ENCODE measurements around the gene SLC12A3. TPM values are rescaled to one million over a fixed set of nuclear protein-coding genes. Genes with fewer than 3 reads are reported as not detected.

SLC12A3 gene
- polyA plus RNA-seq, 2 of the 4 experiments (the other 2 are of a cell fraction) = 0.08 to 0.09 TPM

- H3K4me3 ChIP-seq = no peak overlapping the region
- WGBS (ENCODE audit: missing lambda C conversion rate) = 93% methylated on average over 2 of the region's 2 CpGs
- FAIRE-seq = no peak
- TF ChIP-seq HDAC2 (IDR thresholded peaks at IDR 0.05) = no peak
- no peak for TF ChIP-seq RARB (CRISPR knock-in tag; IDR thresholded peaks at IDR 0.05)
- no peak for TF ChIP-seq CEBPB (IDR thresholded peaks at IDR 0.05)
- no peak for TF ChIP-seq ZNF302 (CRISPR knock-in tag; IDR thresholded peaks at IDR 0.05)
- TF ChIP-seq FOSL2 (IDR thresholded peaks at IDR 0.05) = no peak
- TF ChIP-seq FOSL2 (CRISPR knock-in tag; IDR thresholded peaks at IDR 0.05) = no peak
- no peak for TF ChIP-seq CTCF (IDR thresholded peaks at IDR 0.05)
- no peak for TF ChIP-seq JUN (IDR thresholded peaks at IDR 0.05)
- no peak for TF ChIP-seq POLR2A (IDR thresholded peaks at IDR 0.05; ENCODE audit: low read length)
- no peak for TF ChIP-seq MAZ (IDR thresholded peaks at IDR 0.05; ENCODE audit: borderline replicate concordance, low read depth, low read length)
- TF ChIP-seq EP300 (IDR thresholded peaks at IDR 0.05) = no peak
- ChIA-PET POLR2A (interaction anchor here (0.7 to 1.5 kb wide), 3 partner anchors 8 to 245 kb away, joined by 3 to 11 read pairs (median 4); partner anchors contain the start of genes HERPUD1 and PSME3IP1), CTCF (interaction anchor here (1.3 to 2.2 kb wide), 3 partner anchors 10 to 148 kb away, joined by 3 to 12 read pairs (median 6); no protein-coding TSS in a partner anchor)
- H3K9me3 ChIP-seq = no peaks in the 10 kb centered on the region
- no peak overlapping the region for H3K27ac ChIP-seq
- DNase-seq (ENCODE audit: low read depth in 1 of 2, low spot score in 1 of 2) = no peak
- ATAC-seq = no peak
- peaks cover 9% of the 10 kb centered on the region; the same call in 2 of the 3 replicates for H3K4me1 ChIP-seq
- no peak overlapping the region for H3K4me2 ChIP-seq
Observed at GRCh38 chr16:56941092-56941491, 76.1 kb downstream of the SLC12A3 start.

GRCh38 chr16:56941856-56942331, 76.9 kb downstream of the SLC12A3 start:
- Histone ChIP-seq H3K4me3 (no peak overlapping the region), H3K4me2 (no peak overlapping the region), H3K4me1 (peaks cover under 1% of the 10 kb centered on the region; the same call in 2 of the 3 replicates), H3K27ac (no peak overlapping the region), H3K9me3 (no peaks in the 10 kb centered on the region)
- no peak for DNase-seq (ENCODE audit: low read depth in 1 of 2, low spot score in 1 of 2)
- TF ChIP-seq JUN (IDR thresholded peaks at IDR 0.05) = no peak
- no peak for TF ChIP-seq USF2 (IDR thresholded peaks at IDR 0.05)
- no peak for TF ChIP-seq ESRRA (IDR thresholded peaks at IDR 0.05; ENCODE audit: borderline replicate concordance, low read length)
- no peak for TF ChIP-seq BHLHE40 (IDR thresholded peaks at IDR 0.05; ENCODE audit: low read depth, low read length)
- TF ChIP-seq RFX5 (IDR thresholded peaks at IDR 0.05) = no peak
- TF ChIP-seq ZSCAN20 (CRISPR knock-in tag; IDR thresholded peaks at IDR 0.05) = no peak
- TF ChIP-seq POLR2AphosphoS2 (conservative IDR thresholded peaks at IDR 0.05; ENCODE audit: low read length) = 0 out of 2 replicates have a peak, but pooled peaks have one; percentile 51
- no peak for TF ChIP-seq HOXA7 (CRISPR knock-in tag; IDR thresholded peaks at IDR 0.05)
- 86% methylated on average over 9 of the region's 9 CpGs for WGBS (ENCODE audit: missing lambda C conversion rate)
- no peak for FAIRE-seq
- CTCF ChIA-PET = interaction anchor here (1.3 to 2.2 kb wide), 3 partner anchors 9 to 148 kb away, joined by 3 to 12 read pairs (median 6); no protein-coding TSS in a partner anchor
- no peak for ATAC-seq
- POLR2A ChIA-PET = interaction anchor here (0.7 to 1.5 kb wide), 3 partner anchors 9 to 244 kb away, joined by 3 to 11 read pairs (median 4); partner anchors contain the start of genes HERPUD1 and PSME3IP1

- POLR2A ChIA-PET = interaction anchor here (1.0 to 5.4 kb wide), 2 partner anchors 11 to 12 kb away, joined by 4 to 26 read pairs; partner anchors contain the start of gene HERPUD1
- TF ChIP-seq NFE2L2 (conservative IDR thresholded peaks at IDR 0.05; ENCODE audit: low read length) (no peak), BHLHE40 (IDR thresholded peaks at IDR 0.05; ENCODE audit: low read depth, low read length) (no peak), KDM1A (IDR thresholded peaks at IDR 0.05; ENCODE audit: low read depth) (no peak), KDM5A (IDR thresholded peaks at IDR 0.05) (no peak), JUN (IDR thresholded peaks at IDR 0.05) (no peak)
- H3K27ac ChIP-seq = no peak overlapping the region
- no peak for FAIRE-seq
- 94% methylated on average over 6 of the region's 6 CpGs for WGBS (ENCODE audit: missing lambda C conversion rate)
- CTCF ChIA-PET = interaction anchor here (0.9 to 2.3 kb wide), 3 partner anchors 10 to 270 kb away, joined by 3 to 9 read pairs (median 4); no protein-coding TSS in a partner anchor
- H3K4me3 ChIP-seq = no peak overlapping the region
- no peak for DNase-seq (ENCODE audit: low read depth in 1 of 2, low spot score in 1 of 2)
- no peaks in the 10 kb centered on the region for H3K4me1 ChIP-seq
- ATAC-seq = no peak
- H3K4me2 ChIP-seq = no peak overlapping the region
- H3K9me3 ChIP-seq = no peaks in the 10 kb centered on the region
Observed at GRCh38 chr16:56943761-56944375, 78.9 kb downstream of the SLC12A3 start.

All from A549 (cell line).